Activated T-cell treated with anti-CD3 and anti-CD28 coated beads for 24 hours (primary cell): Measurements from ENCODE around the gene ATG13.

Experiments
- DNase-seq: peaks from one replicate; pipeline ENCODE4 v3.0.0-alpha.2; 2020; ENCODE audit warnings: low read depth

The ATG13 gene

GRCh38 chr11:46676436-46677158 lies 59.2 kb downstream of the ATG13 start:
- DNase-seq: no peak

- no peak for DNase-seq
Observed at GRCh38 chr11:46677169-46677568, 59.8 kb downstream of the ATG13 start.

GRCh38 chr11:46677991-46678740 lies 60.8 kb downstream of the ATG13 start:
- no peak for DNase-seq

- no peak for DNase-seq
Observed at GRCh38 chr11:46678741-46679130, 61.4 kb downstream of the ATG13 start.

- DNase-seq: no peak
Observed at GRCh38 chr11:46679241-46680163, 62.1 kb downstream of the ATG13 start.

- no peak for DNase-seq
Observed at GRCh38 chr11:46680164-46680760, 62.9 kb downstream of the ATG13 start.

- DNase-seq: no peak
Observed at GRCh38 chr11:46680815-46681214, 63.5 kb downstream of the ATG13 start.

- no peak for DNase-seq
Observed at GRCh38 chr11:46681814-46682213, 64.5 kb downstream of the ATG13 start.

GRCh38 chr11:46682773-46683752 lies 65.7 kb downstream of the ATG13 start:
- no peak for DNase-seq

- DNase-seq: no peak
Observed at GRCh38 chr11:46684367-46684766, 67.0 kb downstream of the ATG13 start.

- no peak for DNase-seq
Observed at GRCh38 chr11:46686886-46687795, 69.8 kb downstream of the ATG13 start.

- no peak for DNase-seq
Observed at GRCh38 chr11:46690702-46691101, 73.3 kb downstream of the ATG13 start.

GRCh38 chr11:46692450-46692849 lies 75.1 kb downstream of the ATG13 start:
- no peak for DNase-seq

- no peak for DNase-seq
Observed at GRCh38 chr11:46693597-46694012, 76.3 kb downstream of the ATG13 start.

- DNase-seq: no peak
Observed at GRCh38 chr11:46694072-46694471, 76.7 kb downstream of the ATG13 start.

GRCh38 chr11:46694607-46695006 lies 77.3 kb downstream of the ATG13 start:
- no peak for DNase-seq

GRCh38 chr11:46695345-46696211 lies 78.2 kb downstream of the ATG13 start:
- DNase-seq: no peak

- no peak for DNase-seq
Observed at GRCh38 chr11:46696212-46696558, 78.8 kb downstream of the ATG13 start.

GRCh38 chr11:46697303-46697702 lies 80.0 kb downstream of the ATG13 start:
- DNase-seq: no peak
